Esophagus squamous epithelium (tissue), 4 donors: ENCODE measurements around the gene HOXB8.

Experiments
- POLR2A ChIP-seq, 4 donors: fragments of 450-650 bp; IDR thresholded peaks; one replicate each; pipeline ENCODE4 v1.6.1; 2017; ENCODE audit warnings: antibody characterized with exemption in 4 of 4, mild to moderate bottlenecking in 4 of 4, moderate library complexity in 3 of 4
- TF ChIP-seq, protein P1 (sequence below), 6 experiments: fragments of 450-650 bp in 4 of 6; fragments of 200-600 bp in 2 of 6; sonication (generic) in 2 of 6; IDR thresholded peaks; one replicate each; pipeline ENCODE4 v1.5.1; 2016 to 2019; ENCODE audit warnings: antibody characterized with exemption in 6 of 6, mild to moderate bottlenecking in 4 of 6, moderate library complexity in 4 of 6

DNA sequence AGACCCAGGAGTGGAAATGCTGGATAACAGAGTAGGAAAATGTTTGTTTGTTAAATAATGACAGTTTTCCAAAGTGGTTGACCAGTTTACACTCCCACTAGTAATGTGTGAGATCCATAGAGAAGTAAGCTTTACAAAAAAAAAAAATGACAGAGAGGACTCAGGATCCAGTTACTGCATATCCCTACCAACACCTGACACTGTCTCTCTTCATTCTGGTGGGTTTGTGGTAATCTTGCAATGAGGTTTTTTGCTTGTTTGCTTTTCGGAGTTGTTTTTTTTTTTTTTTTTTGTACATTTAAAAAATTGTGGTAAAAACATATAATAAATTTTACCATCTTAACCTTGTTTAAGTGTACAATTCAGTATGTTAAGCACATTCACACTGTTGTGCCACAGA, 34.6 kb upstream of the HOXB8 start:
- TF ChIP-seq POLR2A (IDR thresholded peaks at IDR 0.05), result no peak
- TF ChIP-seq, protein P1, sequence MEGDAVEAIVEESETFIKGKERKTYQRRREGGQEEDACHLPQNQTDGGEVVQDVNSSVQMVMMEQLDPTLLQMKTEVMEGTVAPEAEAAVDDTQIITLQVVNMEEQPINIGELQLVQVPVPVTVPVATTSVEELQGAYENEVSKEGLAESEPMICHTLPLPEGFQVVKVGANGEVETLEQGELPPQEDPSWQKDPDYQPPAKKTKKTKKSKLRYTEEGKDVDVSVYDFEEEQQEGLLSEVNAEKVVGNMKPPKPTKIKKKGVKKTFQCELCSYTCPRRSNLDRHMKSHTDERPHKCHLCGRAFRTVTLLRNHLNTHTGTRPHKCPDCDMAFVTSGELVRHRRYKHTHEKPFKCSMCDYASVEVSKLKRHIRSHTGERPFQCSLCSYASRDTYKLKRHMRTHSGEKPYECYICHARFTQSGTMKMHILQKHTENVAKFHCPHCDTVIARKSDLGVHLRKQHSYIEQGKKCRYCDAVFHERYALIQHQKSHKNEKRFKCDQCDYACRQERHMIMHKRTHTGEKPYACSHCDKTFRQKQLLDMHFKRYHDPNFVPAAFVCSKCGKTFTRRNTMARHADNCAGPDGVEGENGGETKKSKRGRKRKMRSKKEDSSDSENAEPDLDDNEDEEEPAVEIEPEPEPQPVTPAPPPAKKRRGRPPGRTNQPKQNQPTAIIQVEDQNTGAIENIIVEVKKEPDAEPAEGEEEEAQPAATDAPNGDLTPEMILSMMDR (IDR thresholded peaks at IDR 0.05), result no peak
